ENCODE results near the gene OLFM1. TPM values are rescaled to one million over a fixed set of nuclear protein-coding genes. Genes with fewer than 3 reads are reported as not detected.

The OLFM1 gene
- total RNA-seq, 4 donors from 2014 or later, result 12.1 to 31.4 (median 23.2) TPM

DNA sequence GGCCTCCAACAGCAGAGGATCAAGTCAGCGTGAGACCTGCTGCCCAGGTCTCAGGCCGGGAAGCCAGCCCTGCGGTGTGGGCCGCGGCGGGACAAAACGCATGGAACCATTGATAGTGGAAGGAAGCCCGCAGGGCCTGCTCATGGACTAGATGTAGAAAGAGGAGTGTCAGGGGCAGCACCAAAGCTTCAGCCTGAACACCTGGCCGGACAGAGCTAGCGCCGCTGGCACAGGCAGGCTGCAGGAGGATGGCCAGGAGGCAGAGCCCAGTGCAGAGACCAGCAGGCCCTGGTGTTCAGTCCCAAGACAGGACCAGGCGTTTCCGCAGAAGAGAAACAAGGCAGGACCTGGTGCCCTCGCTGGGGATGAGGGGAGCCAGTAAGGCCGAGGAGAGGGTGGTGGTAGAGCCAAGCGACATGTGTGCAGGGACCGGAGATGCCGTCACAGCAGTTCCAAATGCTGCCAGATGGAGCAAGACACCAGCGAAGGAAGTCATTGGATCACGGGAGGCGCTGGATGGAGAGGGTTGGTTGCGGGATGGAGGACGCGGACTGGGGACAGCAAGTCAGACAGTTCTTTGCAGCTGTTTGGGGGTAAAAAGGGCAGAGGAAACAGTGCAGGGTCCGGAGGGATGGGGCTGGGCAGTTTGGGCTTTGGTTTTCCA is 42.1 kb upstream of the OLFM1 start:
- no peak for ATAC-seq (ENCODE audit: low FRiP score)
- TF ChIP-seq, protein P1, sequence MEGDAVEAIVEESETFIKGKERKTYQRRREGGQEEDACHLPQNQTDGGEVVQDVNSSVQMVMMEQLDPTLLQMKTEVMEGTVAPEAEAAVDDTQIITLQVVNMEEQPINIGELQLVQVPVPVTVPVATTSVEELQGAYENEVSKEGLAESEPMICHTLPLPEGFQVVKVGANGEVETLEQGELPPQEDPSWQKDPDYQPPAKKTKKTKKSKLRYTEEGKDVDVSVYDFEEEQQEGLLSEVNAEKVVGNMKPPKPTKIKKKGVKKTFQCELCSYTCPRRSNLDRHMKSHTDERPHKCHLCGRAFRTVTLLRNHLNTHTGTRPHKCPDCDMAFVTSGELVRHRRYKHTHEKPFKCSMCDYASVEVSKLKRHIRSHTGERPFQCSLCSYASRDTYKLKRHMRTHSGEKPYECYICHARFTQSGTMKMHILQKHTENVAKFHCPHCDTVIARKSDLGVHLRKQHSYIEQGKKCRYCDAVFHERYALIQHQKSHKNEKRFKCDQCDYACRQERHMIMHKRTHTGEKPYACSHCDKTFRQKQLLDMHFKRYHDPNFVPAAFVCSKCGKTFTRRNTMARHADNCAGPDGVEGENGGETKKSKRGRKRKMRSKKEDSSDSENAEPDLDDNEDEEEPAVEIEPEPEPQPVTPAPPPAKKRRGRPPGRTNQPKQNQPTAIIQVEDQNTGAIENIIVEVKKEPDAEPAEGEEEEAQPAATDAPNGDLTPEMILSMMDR (IDR thresholded peaks at IDR 0.05), result no peak
- DNase-seq (ENCODE audit: low spot score), result no peak

DNA sequence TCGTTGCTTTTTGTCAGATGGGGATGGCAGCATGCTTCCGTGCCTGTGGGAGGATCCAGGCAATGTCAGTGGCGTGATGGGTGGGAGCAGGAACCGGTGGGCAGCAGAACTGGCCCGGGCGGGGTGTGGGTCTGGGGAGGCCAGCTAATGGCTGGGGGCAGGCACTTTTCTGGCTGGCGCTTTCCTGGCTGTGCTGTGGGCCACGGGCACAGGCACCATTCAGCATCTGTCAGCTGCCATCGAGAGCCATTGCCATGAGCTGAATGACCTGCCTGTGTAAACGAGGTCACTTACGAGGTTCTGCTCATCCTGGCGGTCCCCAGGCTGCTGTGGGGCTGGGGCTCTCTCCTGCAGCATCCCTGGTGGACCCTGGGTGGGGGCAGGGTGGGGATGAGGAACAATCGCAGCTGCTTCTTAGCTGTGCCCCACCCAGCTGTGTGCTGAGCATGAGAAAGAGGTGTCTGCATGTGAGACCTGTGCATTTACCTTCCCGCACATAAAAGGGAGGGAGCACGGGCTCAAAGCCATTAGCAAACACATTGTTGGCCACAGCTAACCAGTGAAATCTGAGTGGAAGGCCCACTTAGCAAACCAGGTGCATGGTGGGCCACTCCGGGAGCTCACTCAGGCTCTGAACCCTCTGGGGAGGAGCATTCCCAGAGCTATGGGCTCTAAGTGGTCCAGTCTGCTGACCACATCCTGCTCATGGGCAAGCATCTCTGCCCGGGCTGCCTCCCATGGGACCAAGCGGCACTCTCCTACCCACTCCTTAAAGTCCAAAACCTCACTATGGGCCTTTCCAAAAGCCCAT is 41.3 kb upstream of the OLFM1 start:
- TF ChIP-seq, protein P1 (IDR thresholded peaks at IDR 0.05), result no peak
- ATAC-seq (ENCODE audit: low FRiP score) (no peak), DNase-seq (ENCODE audit: low spot score) (no peak)

DNA sequence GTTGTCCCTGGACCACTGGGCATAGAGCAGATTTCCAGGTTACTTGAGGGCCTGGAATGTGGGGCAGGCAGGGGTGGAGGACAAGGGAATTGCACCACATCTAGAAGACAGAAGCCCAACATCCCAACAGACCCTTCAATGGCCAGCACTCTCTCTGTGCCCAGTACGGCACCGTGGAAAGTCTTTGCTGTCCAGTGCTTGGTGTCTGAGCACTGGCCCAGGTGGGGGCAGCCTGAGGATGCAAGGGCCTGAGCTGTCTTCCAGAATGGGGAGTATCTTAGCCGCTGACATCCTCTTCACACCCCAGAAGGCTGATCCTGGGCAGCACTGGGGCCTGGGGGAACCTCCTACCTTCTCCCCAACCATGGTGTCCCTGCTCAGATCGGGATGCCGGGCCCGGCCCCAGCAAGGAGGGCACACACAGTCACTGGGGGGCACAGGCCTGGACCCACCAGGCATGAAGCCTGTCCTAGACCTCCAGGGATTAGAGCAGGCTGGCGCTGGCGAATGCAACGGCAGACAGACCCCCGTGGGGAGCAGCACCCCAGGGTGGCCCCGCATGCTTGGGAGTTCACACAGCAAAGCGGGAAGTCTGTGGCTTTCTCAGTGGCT is 40.6 kb upstream of the OLFM1 start:
- TF ChIP-seq, protein P1 (IDR thresholded peaks at IDR 0.05), result no peak
- ATAC-seq (ENCODE audit: low FRiP score) (no peak), DNase-seq (ENCODE audit: low spot score) (no peak)

DNA sequence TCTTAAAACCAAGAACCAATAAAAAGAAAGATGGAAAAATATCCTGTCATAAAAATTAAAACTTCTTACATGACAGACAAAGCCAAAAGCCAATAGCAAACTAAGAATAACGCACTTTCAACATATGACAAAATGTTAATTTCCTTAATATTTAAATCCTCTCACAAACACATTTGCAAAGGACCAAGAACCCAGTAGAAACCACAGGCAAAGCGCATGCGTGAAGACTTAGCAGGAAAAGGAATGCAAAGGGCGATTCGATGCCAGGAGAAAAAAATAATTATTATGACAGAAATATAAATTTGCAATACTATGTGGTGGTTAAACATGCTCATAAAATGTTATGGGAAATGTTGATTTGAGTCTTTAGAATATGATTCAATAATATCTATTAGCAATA is 39.9 kb upstream of the OLFM1 start:
- TF ChIP-seq, protein P1 (IDR thresholded peaks at IDR 0.05), result no peak

DNA sequence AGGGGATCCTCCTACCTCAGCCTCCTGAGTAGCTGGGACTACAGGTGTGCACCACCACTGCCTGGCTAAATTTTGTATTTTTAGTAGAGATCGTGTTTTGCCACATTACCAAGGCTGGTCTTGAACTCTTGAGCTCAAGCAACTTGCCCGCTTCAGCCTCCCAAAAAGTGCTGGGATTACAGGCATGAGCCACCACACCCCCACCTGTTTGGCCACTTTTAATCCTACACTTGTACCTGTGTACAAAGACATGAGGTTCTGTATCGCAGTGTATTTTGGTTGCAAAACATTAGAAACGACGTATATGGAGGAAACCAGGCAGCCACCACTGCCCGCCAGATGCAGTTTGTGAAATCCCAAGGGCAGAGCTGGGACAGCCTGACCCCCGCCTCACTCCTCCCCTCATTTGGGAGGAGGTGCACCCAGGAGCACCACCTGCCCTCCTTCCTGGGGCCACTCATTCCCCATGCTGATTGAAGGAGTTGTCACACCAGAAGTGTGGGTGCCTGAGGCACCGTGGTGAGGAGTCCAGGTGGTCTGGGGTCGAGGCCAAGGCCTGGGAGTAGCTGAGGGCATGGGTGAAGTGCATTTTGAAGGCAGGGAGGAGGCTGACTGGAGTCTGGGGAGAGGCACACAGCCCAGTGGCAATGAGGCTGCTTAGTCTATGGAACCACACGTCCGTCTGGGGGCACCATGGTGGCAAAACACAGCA is 39.3 kb upstream of the OLFM1 start:
- TF ChIP-seq, protein P1 (IDR thresholded peaks at IDR 0.05), result no peak
- ATAC-seq (ENCODE audit: low FRiP score), result no peak
- no peak for DNase-seq (ENCODE audit: low spot score)

More for the DNA sequence above, 39.9 kb upstream of the OLFM1 start:
- DNase-seq (ENCODE audit: low spot score), result no peak
- ATAC-seq (ENCODE audit: low FRiP score), result no peak

DNA sequence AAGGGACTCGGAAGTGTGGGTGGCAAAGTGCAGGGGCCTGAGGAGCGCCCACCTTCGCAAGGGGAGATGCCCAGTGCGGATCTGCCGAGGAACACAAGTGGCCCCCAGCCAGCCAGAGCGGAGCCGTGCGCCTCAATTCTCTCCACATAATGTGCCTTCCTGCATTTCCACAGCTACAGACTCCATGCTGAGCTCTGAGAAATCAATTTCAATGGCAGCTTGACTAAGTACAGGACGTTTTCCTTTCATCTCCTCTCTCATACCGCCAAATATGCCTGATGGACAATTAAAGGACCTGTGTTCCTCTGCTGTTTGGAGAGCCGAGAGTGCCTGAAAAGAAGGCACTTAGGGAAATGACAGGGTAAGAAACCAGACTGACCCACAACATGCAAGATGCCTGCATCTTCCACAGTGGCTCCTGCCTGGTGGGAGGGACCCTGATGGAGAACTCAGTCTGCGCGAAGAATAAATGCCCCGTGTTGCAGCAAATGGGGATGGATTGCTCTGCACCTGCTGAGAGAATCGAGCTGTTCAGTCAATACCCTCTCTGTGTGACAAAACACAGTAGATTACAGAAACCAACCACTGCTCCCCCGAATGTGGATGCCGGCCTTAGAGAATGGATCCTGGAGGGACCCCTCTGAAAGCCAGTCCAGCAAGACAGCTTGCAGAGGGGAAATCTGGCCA is 38.6 kb upstream of the OLFM1 start:
- TF ChIP-seq, protein P1 (IDR thresholded peaks at IDR 0.05), result no peak
- DNase-seq (ENCODE audit: low spot score) (no peak), ATAC-seq (ENCODE audit: low FRiP score) (no peak)
